NK-92 (cell line): ENCODE results near the gene RHCE.
"Not testable (repeated sequence)": the region's sequence is repeated elsewhere in the genome, so short reads cannot be mapped to it uniquely, and the experiment has no call there.

Experiments used
- DNase-seq: peaks from one replicate; lab custom pipeline; 2025; ENCODE audit not compliant: unreplicated experiment; lab: John Stamatoyannopoulos, UW

Gene RHCE

DNA sequence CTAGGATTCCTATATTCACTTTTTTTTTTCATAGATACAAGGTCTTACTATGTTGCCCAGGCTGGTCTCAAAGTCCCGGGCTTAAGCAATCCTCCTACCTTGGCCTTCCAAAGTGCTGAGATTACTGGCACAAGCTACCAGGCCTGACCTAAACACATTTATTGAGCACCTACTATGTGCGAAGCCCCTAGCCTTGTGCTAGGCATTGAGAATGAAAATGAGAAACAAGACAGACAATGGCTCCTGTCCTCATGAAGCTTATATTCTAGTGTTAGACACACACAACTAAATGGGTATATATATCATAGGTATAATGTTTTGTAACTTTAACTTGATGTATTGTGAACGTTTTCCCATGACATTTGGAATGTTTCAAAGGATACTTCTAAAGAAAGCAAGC, 71.0 kb downstream of the RHCE start:
- no peak for DNase-seq

DNA sequence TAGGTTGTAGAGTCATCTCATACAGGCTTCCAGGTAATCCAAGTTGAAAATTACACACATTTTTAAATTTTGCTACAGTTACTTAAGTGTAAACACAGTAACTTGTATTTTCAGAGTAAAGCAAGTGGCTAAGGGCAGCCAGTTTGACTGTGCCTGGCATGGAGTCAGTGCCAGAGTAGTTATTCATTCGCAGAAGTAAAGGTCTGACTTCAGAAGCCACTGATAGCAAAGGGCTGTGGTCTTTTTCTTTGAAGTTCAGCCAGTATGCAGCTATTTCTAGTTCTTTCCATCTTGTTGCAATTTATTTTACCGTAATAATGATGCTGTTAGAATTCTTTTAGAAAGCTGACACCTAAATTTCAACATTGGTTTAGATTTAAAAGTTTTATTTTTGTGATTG, 73.1 kb downstream of the RHCE start:
- DNase-seq: no peak

DNA sequence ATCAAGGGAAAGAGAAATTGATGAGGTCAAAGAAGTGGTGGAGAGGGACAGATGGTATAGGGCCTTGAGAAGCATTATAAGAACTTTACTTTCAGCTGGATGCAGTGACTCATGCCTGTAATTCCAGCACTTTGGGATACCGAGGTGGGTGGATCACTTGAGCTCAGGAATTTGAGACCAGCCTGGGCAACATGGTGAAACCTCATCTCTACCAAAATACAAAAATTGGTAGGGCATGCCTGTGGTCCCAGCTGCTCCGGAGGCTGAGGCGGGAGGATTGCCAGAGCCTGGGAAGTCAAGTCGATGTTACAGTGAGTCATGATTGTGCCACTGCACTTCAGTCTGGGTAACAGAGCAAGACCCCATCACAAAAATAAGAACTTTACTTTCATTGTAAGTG, 76.8 kb downstream of the RHCE start:
- DNase-seq: no peak

DNA sequence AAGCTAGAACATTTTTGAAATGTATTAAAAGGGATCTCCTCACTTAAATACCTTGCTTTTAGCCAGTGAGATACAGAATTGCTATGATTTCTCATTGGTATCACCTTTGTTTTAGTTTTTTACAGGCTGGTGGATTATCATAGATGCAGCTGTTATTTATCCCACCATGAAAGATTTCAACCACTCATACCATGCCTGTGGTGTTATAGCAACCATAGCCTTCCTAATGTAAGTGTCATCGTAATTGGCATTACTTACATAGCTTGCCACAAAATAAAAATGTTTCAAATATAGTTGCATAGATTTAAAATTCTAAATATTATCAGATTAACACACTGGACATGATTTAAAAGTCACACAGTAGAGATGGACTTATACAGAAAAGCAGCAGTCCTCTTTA, 77.8 kb downstream of the RHCE start:
- DNase-seq: no peak

DNA sequence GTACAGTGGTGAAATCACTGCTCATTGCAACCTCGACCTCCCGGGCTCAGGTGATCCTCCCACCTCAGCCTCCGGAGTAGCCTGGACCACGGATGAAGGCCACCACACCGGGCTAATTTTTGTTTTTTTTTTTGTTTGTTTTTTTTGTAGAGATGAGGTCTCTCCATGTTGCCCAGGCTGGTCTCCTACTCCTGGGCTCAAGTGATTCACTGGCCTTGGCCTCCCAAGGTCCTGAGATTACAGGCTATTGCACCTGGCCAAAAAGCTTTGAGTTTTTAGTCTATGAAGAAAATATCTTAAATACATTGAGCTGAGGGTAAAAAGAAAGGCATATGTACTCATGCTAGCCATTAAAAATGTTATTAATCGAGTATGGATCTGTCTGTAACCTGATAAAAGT, 78.9 kb downstream of the RHCE start:
- no peak for DNase-seq

DNA sequence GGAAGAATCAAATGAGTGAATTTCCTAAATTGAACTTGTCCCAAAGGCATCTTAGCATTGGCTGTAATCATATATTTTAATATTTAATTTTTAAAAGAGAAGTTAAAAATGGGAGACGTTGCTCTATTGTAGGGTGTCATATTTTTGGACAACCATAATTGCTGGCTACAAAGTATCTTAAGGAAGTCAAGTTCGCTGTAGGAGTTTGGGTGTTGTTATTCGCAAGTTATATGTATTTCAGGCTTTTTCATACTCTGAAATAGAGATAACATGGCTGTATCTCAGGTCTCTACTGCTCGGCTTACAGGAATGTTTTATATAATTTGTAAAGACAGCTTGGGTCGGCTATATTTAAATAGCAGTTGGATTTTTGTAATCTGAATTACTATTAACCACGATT, 81.6 kb downstream of the RHCE start:
- no peak for DNase-seq

DNA sequence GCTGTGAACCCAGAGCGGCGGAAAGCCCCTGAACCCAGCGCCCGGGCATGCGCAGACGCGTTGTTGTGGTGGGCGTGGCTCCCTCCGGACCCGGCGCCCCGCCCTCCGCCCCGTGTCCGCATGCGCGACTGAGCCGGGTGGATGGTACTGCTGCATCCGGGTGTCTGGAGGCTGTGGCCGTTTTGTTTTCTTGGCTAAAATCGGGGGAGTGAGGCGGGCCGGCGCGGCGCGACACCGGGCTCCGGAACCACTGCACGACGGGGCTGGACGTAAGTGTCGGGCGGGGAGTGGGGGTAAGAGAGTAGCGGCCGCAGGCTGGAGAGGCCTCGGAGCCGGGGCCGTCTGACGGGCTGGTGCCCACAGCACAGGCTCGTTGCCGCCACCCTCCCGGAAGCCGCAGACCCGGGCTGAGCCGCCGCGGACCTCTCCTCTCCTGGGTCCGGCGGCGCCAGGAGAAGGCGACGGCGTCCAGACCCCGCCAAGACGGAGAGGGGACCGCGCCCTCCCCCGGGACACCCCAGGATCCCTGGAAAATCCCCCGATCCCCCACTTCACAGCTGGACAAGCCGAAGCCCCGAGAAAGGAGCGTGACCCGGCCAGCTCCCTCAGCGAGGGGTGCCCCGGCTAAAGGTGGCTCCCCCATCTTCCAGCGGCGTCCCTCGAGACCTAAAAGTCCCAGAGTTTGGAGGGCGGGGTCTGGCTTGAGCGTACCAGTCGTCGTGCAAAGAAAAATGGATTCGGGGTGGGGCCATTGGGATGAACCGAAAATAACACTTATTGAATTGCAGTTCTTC, 82.2 kb downstream of the RHCE start, which contains the start of gene TMEM50A:
Gene TMEM50A (plus strand): TSS at position 147 of the 794 bp plus-strand sequence. CDS start 2,153 bp downstream, outside the sequence.
- peak; percentile 60 for DNase-seq

DNA sequence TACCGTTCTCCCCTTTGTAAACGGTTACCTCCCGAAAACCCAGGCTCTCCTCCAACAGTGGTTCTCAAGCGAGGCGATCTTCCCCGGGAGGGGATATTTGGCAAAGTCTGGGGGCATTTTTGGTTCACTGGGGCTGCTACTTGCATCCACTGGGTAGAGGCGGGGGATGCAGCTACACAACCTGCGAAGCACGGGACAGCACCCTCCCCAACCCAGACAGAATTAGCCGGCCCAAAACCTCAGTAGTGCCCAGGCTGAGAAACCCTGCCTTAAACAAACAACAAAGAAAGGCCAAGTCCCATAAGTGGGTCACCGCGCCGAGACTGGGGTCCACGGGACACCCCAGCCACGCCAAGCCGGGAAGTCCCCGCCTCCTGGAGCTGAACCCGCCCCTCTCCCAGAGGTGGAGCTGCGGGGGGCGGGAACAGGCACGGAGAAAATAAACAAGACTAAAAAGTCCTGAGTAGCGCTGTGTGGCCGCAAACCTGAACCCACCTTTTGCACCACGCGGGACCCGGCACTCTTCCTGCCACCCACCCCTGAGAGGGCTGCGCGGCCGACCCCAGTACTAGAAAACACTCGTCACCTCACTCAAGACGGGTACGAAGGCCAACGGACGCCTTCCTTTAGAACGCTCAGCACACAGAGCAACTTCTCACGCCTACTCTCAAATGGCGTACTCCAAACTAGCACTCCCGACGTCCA, 83.0 kb downstream of the RHCE start:
- not testable (repeated sequence) for DNase-seq

DNA sequence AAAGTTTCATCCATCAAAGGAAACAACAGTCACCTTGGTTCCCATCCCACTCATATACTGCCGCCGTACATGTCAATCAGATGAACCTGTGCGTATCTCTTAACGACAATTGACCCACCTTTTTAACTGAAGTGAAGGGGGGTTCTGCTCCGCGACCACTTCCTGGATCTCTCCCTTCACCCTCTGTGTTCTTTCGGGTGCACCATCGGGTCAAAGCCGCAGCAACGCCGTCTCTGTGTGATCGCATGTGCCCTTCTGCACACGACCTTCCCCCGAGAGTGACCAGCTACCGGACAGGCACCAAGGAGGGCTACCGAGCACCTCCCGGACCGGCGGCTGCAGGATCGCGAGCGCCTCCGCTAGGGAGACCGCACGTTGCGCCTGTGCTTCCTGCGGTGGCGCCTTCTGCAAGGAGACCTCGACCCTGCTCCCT, 83.7 kb downstream of the RHCE start:
- not testable (repeated sequence) for DNase-seq

DNA sequence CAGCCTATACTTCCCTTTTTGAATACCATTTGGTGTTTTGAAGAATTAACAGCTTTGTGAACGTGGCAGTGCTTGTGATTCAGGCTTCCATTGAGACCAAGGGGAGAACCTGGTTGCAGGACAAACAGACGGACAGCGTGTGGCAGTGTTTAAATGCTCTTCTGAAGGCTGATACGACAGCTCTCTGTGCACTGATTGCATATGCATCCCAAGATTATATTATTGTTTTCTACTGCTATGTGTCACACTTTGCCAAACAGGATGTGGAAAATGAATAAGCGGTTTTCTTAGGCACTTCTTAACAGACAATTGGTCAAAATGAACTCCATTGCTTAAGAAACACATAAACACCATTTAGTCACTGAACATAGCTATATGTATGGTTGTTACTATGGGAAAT, 90.7 kb downstream of the RHCE start:
- DNase-seq: not testable (repeated sequence)

DNA sequence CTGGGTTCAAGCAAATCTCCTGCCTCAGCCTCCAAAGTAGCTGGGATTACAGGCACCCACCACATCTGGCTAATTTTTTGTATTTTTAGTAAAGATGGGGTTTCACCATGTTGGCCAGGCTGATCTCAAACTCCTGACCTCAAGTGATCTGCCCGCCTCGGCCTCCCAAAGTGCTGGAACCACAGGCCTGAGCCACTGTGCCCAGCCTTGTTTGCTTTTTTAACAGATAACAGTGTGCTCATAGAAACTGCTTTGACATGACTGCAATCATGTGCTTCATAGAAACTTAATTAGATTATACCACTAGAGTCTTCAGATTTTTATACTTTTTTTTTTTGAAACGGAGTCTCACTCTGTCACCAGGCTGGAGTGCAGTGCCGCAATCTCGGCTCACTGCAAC, 91.3 kb downstream of the RHCE start:
- DNase-seq: not testable (repeated sequence)

DNA sequence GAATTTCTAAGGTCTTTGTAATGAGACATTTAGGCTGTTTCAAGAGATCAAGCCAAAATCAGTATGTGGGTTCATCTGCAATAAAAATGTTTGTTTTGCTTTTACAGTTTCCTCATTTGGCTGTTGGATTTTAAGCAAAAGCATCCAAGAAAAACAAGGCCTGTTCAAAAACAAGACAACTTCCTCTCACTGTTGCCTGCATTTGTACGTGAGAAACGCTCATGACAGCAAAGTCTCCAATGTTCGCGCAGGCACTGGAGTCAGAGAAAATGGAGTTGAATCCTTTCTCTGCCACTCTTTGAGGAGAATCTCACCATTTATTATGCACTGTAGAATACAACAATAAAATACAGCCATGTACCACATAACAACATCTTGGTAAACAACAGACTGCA, 91.8 kb downstream of the RHCE start:
- DNase-seq: not testable (repeated sequence)

DNA sequence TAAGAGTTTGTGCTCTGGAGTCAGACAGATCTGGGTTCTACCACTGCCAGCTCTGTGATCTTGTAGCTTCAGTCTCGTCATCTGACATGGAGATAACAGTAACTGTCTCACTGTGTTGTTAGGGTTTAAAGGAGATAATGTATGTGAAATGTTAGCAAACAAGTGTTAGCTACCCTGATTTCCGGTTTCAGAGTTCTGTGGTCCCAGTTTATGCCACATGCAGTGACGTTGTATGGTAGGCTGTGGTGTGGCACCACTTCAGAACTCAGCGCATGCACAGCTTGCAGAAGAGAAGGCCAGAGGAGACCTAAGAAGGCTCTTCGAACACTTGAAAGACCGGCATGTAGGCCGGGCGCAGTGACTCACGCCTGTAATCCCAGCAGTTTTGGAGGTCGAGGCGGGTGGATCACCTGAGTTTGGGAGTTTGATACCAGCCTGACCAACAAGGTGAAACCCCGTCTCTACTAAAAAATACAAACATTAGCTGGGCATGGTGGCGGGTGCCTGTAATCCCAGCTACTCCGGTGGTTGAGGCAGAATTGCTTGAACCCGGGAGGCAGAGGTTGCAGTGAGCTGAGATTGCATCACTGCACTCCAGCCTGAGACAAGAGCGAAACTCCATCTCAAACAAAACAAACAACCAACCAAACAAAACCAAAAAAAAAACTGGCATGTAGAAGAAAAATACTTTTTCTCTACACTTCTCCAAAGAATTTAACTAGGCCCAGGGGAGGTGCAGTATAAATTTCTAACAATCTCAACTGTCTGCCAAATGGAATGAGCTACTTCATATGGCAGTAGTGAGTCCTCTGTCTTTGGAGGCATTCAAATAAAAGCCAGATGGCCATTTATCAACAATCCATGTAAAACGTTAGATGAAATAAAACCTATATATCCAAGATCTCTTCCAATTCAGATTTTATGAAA, 92.5 kb downstream of the RHCE start:
- not testable (repeated sequence) for DNase-seq

DNA sequence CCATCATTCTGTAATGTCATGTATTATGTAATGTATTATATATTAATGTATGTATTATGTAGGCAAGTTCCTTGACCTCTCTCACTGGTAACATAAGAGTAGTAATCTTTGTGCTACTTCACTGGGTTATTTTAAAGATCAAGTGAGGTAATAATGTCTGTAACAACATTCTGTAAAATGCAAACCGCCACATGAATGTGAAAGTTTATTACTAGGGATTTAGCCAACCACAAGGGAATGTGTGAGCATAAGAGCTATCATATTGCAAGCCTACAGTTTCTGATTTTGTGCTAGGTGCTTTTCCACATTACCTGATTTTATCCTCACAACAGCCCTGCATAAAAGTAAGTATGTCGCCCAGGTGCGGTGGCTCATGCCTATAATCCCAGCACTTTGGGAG, 96.2 kb downstream of the RHCE start:
- DNase-seq: not testable (repeated sequence)

DNA sequence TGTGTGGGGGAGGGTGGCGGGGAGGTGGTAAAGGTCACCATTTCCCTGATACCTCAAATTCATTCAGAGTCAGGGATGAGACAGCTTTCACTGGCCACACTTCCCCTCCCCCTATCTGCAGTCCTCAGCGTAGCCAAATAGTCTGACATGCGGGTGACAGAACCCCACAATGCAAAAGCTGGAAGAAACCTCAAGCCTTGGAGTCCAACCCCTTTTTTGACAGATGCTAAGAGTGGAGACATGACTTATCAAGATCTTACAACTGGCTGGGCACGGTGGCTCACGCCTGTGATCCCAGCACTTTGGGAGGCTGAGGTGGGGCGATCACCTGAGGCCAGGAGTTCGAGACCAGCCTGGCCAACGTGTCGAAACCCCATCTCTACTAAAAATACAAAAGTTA, 98.5 kb downstream of the RHCE start:
- not testable (repeated sequence) for DNase-seq

DNA sequence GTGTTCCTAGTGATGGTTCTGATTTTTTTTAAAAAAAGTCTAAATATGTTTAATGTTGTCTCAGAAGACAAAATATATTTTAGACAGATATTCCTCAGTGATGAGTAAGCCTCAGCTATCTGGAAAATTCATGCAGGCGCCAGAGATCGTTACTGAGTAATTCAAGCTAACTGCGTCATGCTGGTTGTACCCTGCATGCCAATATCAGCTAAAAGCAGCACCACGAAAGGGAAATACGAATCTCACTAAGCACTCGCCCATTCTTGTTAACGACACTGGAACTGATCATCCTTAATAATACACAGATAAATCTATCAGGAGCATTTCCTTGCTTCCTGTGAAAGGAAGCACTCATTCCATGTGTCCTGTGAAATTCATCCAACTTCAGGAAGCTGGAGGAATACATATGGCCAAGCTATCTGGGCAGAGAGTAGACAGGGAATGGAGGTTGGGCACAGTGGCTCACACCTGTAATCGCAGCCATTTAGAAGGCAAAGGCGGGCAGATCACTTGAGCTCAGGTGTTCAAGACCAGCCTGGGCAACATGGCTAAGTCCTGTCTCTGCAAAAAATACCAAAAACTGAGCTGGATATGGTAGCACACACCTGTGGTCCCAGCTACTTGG, 100.2 kb downstream of the RHCE start:
- DNase-seq: not testable (repeated sequence)

DNA sequence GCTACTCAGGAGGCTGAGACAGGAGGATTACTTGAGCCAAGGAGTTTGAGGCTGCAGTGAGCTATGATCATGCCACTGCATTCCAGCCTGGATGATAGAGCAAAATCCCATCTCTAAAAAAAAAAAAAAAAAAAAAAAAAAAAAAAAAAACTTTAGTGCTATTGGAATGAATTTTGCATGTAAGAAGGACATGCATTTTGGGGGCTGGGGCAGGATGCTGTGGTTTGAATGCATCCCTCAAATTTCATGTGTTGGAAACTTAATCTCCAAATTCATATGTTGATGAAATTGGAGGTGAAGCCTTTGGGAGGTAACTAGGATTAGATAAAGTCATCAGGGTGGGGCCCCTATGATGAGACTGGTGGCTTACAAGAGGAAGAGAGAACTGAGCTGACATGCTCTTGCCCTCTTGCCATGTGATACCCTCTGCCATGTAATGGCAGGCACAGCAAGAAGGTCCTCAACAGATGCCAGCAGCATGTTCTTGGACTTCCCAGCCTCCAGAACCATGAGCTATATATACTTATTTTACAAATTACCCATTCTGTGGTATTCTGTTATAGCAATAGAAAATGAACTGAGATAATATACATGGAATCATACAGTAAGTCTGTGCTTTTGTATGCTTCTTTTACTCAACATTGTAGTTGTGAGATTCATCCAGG, 107.7 kb downstream of the RHCE start:
- not testable (repeated sequence) for DNase-seq
